Cardiac fibroblast (primary cell): ENCODE data around the gene SLC15A5.

Experiments used
- DNase-seq, 2 donors: peaks; one replicate each; pipeline versions ENCODE4 v3.0.0 to v3.0.0-alpha.2; 2010; ENCODE audit warnings: low read depth in 2 of 2
- H3K4me3 ChIP-seq, 2 donors: replicated peaks in 1 of 2; 1 replicate in 1 of 2; 2 replicates in 1 of 2; pipeline ENCODE4 v1.5.1; 2011; ENCODE audit warnings: low read depth in 2 of 2, low read length in 2 of 2, mild to moderate bottlenecking in 2 of 2, moderate library complexity in 1 of 2
- CTCF ChIP-seq: IDR thresholded peaks from one replicate; pipeline ENCODE4 v1.5.1; 2011; ENCODE audit warnings: low read depth, mild to moderate bottlenecking, low read length, inconsistent platforms

Gene SLC15A5

DNA sequence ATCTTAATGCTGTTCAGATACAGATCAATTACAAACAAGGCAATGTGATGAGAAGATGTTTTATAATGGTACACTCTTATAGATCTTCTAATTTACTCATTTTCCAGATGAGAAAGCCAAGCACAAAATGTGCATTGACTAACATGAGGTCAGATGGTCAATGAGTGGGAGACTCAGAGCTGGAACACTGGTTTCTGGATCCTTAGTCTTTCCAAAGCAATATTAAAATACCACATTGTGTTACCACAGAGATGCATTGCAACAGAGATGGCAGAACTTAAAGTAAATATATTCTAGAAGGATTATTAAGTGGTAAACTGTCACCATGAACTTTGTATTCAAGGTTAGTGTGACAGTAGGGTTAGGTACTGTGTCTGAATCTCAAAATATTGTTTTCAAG is 113.6 kb downstream of the SLC15A5 start:
- DNase-seq: no peak
- H3K4me3 ChIP-seq: no peak overlapping the region
- TF ChIP-seq CTCF: no peak

DNA sequence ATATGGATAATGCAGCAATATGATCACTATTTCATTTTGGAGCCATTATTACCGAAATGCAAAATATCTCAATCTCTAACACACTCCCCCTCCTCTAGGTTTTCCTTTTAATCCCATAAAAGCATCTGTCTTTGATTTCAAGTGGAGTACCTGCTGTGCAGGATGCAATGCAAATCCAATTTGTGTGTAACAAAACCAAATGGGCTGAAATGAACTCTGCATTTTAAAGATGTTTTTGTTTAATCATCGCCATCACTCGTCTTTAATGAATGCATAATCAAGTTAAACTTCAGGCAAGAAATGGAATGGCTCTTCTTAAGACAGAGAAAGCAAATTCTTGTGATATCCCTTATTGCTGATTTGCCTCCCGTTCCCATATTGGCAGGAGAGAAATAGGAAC is 114.3 kb downstream of the SLC15A5 start:
- DNase-seq: no peak
- no peak overlapping the region for H3K4me3 ChIP-seq
- no peak for TF ChIP-seq CTCF

DNA sequence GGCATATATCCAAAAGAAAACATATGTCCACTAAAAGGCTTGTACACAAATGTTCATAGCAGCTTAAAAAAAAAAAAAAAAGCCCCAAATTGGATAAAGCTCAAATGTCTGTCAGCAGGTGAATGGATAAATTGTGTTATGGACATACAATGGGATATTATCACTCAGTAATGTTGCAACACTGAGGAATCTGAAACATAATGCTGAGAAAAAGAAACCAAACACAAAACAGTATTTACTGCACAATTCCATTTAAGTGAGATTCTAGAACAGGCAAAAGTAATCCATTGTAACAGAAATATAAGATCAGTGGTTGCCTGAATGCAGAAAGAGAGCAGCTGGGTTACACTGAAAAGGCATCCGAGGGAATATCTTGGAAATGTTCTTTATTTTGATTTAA is 117.9 kb downstream of the SLC15A5 start:
- H3K4me3 ChIP-seq: no peak overlapping the region
- DNase-seq: peak in 1 of 2 donors; percentile 13
- TF ChIP-seq CTCF: no peak

DNA sequence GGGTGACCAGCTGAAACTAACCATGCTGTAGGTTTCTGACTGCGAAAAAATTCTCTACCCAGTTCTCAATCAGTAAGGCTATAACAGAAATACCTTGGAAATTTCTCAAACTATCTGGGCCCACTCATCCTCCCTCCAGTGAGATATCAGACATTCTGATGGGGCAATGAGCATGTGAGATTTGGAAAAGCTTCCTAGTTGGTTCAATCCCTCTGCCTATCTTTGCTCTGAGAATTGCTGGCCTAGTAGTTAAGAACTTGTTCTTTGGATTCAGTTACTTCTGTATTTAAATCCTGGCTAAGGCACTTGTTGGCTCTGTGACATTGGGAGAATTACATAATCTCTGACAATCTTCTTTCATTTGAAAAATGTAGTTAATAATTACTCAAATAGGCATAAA is 119.4 kb downstream of the SLC15A5 start:
- no peak for TF ChIP-seq CTCF
- no peak for DNase-seq
- H3K4me3 ChIP-seq: no peak overlapping the region

DNA sequence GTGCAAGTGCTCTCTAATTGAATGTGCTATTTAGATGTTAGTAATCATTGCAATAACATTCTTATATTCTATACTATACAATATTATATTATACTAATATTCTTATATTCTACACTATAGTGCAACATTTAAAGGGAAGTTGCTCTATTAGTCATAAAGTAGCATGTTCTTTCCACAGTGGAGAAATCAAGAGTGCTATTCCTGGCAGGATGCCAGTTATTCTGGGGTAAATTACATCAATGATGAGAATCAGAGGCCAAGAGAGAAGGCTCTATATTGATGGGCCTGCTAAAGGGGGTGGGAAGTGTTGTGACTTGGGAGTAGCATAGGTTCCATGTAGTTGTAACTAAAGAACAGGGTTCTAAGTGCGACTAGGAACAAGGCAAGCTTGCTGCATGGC is 121.5 kb downstream of the SLC15A5 start:
- peak in 1 of 2 donors; percentile 36 for DNase-seq
- TF ChIP-seq CTCF: no peak
- no peak overlapping the region for H3K4me3 ChIP-seq

GRCh38 chr12:16154990-16155389 is 122.5 kb downstream of the SLC15A5 start:
- DNase-seq: no peak
- no peak overlapping the region for H3K4me3 ChIP-seq
- TF ChIP-seq CTCF: no peak

DNA sequence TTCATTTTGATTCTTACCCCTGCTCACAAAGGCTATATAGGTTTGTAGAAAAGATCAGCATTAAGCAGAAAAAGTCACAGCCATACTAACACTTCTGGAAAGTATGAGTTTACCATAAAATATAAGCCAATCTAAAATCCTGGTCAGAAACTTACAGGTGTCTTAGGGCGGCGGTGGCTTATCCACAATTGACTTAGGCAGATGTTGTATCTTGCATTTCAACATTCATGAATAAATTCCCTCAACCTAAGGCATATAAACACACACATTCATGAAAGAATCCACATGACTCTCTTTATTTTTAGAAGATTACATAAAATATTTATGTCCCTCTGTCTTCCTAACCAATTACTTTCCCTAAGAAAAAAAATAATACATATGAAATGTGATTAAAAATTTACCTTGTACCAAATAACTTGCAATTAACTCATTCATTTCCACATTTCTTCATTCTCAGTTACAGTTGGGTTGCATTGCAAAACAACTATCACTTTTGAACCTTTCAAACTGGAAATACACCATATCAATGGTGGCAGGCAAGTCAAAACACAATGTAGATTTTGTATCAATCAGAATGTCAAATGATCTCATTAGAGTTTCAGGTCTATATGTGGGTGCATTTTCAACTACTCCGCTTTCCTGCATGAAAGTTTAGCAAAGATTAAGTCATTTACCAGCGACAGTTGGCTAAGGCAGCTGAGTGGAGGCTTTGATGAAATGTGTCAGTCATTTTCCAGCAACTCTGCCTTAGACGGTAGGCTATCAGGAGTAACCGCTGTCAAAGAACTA is 124.4 kb downstream of the SLC15A5 start:
- no peak overlapping the region for H3K4me3 ChIP-seq
- no peak for TF ChIP-seq CTCF
- DNase-seq: no peak
